HG02623 (cell line): Measurements from ENCODE around the gene PAK1.
"Not testable (repeated sequence)": the region's sequence is repeated elsewhere in the genome, so short reads cannot be mapped to it uniquely, and the experiment has no call there.

Experiments
- ATAC-seq: cut with Tn5 transposase; IDR thresholded peaks from one replicate; pipeline ENCODE4 v1.9.1; 2021; ENCODE audit warnings: moderate library complexity; ENCODE audit not compliant: unreplicated experiment

Gene PAK1

GRCh38 chr11:77316733-77317342 is 157.1 kb downstream of the PAK1 start:
- no peak for ATAC-seq

- no peak for ATAC-seq
Measured at GRCh38 chr11:77312107-77312506, 161.8 kb downstream of the PAK1 start.

DNA sequence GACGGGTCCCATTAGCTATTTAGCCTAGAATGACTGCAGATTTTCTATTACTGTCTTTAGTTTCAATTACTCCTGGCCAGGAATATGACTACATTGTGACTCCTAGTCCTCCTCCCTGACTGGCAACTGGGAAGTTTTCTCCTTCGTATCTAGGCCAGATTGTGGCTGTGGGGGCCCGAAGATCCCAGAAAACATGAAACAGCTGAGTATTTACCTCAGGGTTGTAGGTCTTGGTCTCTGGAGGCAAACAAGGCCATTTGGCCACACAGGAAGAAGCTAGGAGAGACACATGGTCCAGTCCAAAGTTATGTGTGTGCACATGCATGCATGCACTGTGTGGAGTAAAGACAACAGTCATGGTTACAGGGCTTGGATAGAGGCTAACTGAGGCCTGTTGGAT is 162.2 kb downstream of the PAK1 start:
- no peak for ATAC-seq

DNA sequence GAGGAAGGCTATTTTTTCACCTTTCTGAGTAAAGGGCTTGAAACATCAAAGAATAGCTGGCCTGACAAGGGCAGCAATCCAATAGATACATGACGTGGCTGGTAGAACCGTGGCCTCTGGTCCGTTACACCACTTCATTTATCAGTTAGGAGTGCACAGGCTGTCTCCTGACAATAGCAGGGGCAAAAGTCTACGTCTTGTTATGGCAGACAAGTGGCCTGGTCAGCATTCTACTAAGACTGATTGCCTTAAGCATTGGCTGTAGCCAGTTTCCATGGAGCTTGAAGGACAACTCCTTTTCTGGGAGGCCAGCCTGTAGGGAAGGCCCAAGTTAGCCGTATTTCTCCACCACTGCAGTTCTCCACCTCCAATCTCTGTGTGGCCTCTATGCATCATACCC is 163.2 kb downstream of the PAK1 start:
- no peak for ATAC-seq

DNA sequence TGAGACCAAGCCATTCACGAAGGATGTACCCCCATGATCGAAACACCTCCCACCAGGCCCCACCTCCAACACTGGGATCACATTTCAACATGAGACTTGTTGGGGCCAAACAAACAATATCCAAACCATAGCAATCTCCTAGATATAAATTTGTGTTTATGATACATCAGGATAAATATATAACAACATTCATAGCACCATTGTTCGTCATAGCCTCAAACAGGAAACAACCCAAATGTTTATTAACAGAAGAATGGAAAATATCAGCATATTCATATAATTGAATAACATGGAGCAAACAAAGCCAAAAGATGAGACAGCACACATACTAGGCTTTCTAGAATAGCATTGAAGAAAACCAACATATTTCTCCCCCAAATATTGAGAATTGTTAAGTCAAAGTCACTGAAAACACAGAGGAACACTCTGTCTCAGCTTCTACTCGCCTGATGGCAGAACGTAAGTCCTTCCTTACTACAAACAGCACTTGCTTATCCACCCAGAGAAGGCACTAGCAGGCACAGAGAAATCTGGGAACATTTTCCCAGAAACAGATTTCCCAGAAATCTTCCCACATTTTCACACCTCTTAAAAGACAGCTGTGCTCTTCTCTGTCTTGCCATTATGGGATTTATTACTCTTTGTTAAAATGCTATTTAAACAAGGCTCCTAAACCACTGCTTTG is 164.4 kb downstream of the PAK1 start:
- no peak for ATAC-seq

DNA sequence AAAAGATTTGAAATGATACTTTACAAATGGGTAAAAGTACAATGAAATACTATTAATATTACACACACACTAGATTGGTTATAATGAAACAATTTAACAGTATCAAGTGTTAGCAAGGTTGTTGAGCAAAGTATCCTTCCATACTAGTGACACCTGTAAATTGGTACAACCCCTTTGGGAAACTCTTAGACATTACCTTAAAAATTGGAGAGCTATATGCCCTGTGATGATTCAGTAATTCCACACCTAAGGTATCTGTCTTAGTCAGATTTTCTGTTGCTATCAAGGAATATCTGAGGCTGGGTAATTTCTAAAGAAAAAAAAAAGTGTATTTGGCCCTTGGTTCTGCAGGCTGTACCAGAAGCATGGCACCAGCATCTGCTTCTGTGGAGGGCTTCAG is 165.1 kb downstream of the PAK1 start:
- ATAC-seq: no peak

- ATAC-seq: no peak
Measured at GRCh38 chr11:77303328-77303727, 170.6 kb downstream of the PAK1 start.

GRCh38 chr11:77302752-77303151 is 171.1 kb downstream of the PAK1 start:
- ATAC-seq: no peak

GRCh38 chr11:77301510-77301909 is 172.4 kb downstream of the PAK1 start, which contains the start of gene GDPD4:
Gene GDPD4 (minus strand): TSS chr11:77301686. CDS start chr11:77285137, 16,549 bp downstream.
- ATAC-seq: no peak

- ATAC-seq: no peak
Measured at GRCh38 chr11:77300695-77301094, 173.2 kb downstream of the PAK1 start.

- ATAC-seq: not testable (repeated sequence)
Measured at GRCh38 chr11:77300028-77300427, 173.9 kb downstream of the PAK1 start.

- ATAC-seq: no peak
Measured at GRCh38 chr11:77299528-77299993, 174.3 kb downstream of the PAK1 start.

DNA sequence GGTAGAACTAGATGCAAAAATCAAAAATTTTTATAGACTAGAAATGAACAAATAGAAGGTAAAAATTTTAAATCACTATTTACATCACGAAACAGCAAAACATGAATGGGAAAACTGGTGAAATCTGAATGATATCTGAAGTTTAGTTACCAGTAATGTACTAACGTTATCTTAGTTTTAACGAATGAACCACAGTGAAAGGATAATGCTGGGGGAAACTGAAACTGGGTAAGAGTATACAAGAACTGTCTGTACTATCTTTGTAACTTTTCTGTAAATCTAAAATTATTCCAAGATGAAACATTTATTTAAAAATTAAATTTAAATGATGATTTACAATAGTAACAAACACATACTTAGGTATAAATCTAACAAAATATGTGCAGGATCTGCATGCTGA is 179.9 kb downstream of the PAK1 start:
- no peak for ATAC-seq

DNA sequence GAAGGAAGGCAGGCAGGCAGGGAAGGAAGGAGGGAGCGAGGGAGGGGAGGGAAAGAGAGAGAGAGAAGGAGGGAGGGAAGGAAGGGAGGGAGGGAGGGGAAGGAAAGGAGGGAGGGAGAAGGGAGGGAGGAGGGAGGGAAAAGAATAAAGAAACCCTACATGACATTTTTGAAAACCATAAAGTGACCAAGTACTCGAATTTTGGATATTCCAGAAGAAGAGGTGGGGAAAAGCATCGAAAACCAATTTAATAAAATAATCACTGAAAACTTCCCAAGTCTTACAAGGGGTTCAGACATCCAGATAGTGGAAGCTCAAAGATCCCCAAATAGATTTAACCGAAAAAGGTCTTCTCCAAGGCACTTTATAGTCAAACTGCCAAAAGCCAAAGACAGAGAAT is 184.2 kb downstream of the PAK1 start:
- no peak for ATAC-seq

DNA sequence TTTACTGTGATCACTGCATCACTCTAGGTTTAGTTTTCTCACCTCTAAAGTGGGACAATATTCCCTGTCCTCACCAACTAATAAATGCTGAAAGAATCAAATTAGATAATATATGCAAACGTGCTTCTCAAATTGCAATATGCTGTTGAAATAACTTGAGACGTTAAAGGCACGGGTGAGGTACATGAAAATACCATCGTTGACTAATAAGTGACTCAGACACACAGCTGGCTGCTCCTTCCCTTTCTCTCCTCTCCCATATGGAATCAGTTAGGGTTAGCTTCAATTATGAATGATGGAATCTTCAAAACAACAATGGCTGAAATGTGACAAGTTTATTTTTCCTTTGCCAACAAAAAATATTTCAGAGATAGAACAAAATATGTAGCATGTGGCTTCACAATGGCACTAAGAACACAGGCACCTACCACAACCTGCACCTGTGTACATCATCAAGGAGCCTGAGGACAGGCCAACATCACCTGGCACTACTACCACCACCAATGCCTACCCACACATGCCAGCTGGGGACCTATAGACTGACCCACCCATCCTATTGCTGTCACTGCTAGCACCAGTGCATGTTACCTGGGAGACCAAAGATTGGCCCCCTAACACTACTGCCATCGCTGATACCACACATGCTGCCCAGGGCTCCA is 186.2 kb downstream of the PAK1 start:
- no peak for ATAC-seq

- no peak for ATAC-seq
Measured at GRCh38 chr11:77287136-77287535, 186.8 kb downstream of the PAK1 start.

GRCh38 chr11:77284476-77285468 is 189.1 kb downstream of the PAK1 start:
- no peak for ATAC-seq

DNA sequence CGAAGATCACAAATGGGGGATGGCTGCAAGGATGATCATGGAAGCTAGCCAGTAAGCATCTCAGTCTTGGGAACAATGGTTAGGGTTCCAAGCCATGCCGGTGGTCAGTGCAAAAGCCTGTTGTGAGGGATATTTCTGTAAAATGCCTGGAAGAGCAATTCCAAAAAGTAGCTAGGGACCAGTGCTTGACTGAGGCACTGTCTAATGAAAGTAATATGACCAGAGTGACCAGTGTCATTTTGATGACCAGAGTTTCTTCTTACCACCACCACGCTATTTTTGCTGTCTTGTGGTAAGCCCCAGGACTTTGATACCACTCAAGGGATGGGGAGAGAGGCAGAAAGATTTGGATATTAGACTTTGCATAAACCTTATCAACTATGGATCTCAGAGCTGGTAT is 190.8 kb downstream of the PAK1 start:
- ATAC-seq: no peak

DNA sequence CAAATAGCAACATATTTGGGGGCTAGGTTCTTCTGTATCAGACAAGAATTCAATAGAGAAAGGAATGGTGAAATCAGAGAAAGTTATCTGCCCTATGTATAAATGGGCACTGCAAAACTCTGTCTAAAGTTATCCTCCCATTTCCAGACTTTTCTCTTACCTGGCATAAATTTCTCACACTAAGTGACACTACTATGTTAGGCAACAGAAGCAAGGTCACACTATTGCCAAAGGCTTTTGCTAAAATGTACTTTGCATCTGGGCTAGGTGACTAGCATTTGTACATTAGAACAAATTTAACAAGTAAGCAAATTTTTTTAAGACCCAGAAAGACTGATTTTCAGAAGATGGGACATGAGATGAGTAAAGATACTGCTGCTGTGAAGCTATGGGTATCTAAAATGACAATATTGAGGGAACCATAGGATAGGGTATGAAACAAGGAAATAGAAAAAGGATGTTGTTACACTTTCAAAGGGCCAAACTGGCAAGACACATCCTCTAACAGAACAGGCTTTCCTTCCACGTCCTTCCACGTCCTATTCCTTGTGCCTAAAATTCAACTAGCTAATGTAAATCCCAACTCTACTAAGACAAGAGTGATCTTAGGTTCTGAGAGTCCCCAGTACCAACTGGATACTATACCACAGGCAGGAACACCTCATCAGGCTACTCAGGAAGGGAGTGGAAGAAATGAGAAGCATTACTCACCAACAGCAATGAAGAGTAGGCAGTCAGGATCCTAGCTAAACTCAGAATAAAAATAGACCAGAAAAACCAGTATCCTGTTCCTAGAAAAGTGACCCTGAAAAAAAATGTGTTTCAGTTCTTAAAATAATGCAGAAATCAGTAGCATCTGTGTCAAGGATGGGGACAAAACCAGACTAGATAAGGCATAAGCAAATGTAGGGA is 195.0 kb downstream of the PAK1 start:
- no peak for ATAC-seq

GRCh38 chr11:77276271-77276670 is 197.6 kb downstream of the PAK1 start:
- ATAC-seq: no peak
